ENCODE results near the gene FSHR.

The FSHR gene

GRCh38 chr2:49154140-49154539, at the start of gene FSHR:
Gene FSHR (minus strand): TSS chr2:49154515. CDS start chr2:49154417, 98 bp downstream.
- Mint-ChIP-seq H3K9me3 (ENCODE audit: low read depth) (peaks cover 9% of the 10 kb centered on the region), H3K36me3 (no peaks in the 10 kb centered on the region), H3K27ac (no peak within 1 kb of the TSS), H3K4me1 (ENCODE audit: low read depth) (no peaks in the 10 kb centered on the region), H3K27me3 (no peaks in the 10 kb centered on the region), H3K4me3 (no peak within 1 kb of the TSS)

- no peaks in the 10 kb centered on the region for H3K36me3 Mint-ChIP-seq
- no peaks in the 10 kb centered on the region for H3K9me3 Mint-ChIP-seq (ENCODE audit: low read depth)
- no peaks in the 10 kb centered on the region for H3K27me3 Mint-ChIP-seq
- H3K4me1 Mint-ChIP-seq (ENCODE audit: low read depth) = no peaks in the 10 kb centered on the region
- H3K4me3 Mint-ChIP-seq = no peak overlapping the region
- no peak overlapping the region for H3K27ac Mint-ChIP-seq
These were observed 45.0 kb upstream of the FSHR start for GRCh38 chr2:49199266-49199665.

DNA sequence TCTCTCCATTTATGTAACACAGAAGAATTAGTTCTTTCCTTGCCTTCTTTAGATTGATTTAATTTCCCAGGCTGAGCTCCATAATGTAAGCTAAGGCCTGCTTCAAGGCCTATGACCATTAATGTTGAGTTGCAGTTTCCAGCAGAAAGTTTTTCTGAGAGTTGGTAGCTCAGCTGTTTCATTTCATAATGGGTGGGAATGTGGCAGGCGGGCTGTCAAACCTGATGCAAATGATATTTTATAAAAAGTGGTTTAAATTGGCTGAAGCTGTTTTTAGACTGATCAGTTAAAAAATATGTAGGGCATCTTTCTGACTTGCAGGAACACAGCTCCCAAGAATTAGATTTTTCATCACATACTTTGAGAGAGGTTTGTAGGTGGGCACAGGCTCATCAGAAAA, 40.4 kb upstream of the FSHR start:
- H3K4me1 Mint-ChIP-seq (ENCODE audit: low read depth) = no peaks in the 10 kb centered on the region
- no peaks in the 10 kb centered on the region for H3K27me3 Mint-ChIP-seq
- H3K4me3 Mint-ChIP-seq = no peak overlapping the region
- H3K27ac Mint-ChIP-seq = no peak overlapping the region
- no peaks in the 10 kb centered on the region for H3K36me3 Mint-ChIP-seq
- peaks cover 4% of the 10 kb centered on the region for H3K9me3 Mint-ChIP-seq (ENCODE audit: low read depth)

- Mint-ChIP-seq H3K9me3 (ENCODE audit: low read depth) (peaks cover 4% of the 10 kb centered on the region), H3K4me3 (no peak overlapping the region), H3K27ac (no peak overlapping the region), H3K27me3 (no peaks in the 10 kb centered on the region), H3K36me3 (no peaks in the 10 kb centered on the region), H3K4me1 (ENCODE audit: low read depth) (no peaks in the 10 kb centered on the region)
These were observed 37.7 kb upstream of the FSHR start for GRCh38 chr2:49192036-49192435.

DNA sequence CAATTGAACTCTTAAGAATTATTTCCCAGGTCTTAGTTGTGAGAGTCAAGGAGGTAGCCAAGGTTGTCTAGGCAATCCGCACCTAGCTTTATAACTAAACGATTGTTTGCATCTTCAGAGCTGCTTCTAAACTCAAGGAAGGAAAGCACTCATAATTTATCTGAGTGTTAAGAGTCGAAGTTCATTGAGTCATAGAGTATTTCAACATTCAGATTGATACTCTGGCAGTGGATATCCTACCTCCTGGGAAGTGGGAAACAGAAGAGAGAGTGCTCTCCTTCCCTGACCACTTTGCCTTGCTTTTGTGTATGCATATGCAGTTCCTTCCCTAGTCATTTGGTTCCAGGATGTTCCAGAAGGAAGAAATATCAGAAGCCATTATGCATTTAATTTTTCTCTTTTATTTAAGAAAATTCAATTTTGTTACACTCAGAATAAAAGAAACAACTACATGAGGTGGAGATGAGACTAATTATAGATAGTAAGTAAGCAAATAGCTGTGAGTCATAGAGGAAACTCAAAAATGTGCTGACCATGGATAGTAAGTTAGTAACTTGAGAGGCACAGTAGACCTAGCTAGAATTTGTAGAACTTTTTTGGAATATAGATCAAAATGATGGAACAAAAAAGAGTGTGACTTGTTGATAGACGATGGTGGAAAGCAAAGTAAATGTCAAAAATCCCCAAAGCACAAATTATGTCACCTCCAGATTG, 35.4 kb upstream of the FSHR start:
- H3K36me3 Mint-ChIP-seq = no peaks in the 10 kb centered on the region
- H3K4me1 Mint-ChIP-seq (ENCODE audit: low read depth) = no peaks in the 10 kb centered on the region
- H3K27ac Mint-ChIP-seq = no peak overlapping the region
- no peak overlapping the region for H3K4me3 Mint-ChIP-seq
- H3K27me3 Mint-ChIP-seq = no peaks in the 10 kb centered on the region
- peaks cover 4% of the 10 kb centered on the region for H3K9me3 Mint-ChIP-seq (ENCODE audit: low read depth)

- Mint-ChIP-seq H3K4me1 (ENCODE audit: low read depth) (no peaks in the 10 kb centered on the region), H3K27ac (no peak overlapping the region), H3K27me3 (no peaks in the 10 kb centered on the region), H3K4me3 (no peak overlapping the region), H3K9me3 (ENCODE audit: low read depth) (no peaks in the 10 kb centered on the region), H3K36me3 (no peaks in the 10 kb centered on the region)
These were observed 31.8 kb upstream of the FSHR start for GRCh38 chr2:49186050-49186648.

GRCh38 chr2:49178656-49179055, 24.3 kb upstream of the FSHR start:
- Mint-ChIP-seq H3K27me3 (no peaks in the 10 kb centered on the region), H3K4me1 (ENCODE audit: low read depth) (no peaks in the 10 kb centered on the region), H3K27ac (no peak overlapping the region), H3K36me3 (no peaks in the 10 kb centered on the region), H3K9me3 (ENCODE audit: low read depth) (peaks cover 4% of the 10 kb centered on the region), H3K4me3 (no peak overlapping the region)

- Mint-ChIP-seq H3K9me3 (ENCODE audit: low read depth) (peaks cover 4% of the 10 kb centered on the region), H3K4me3 (no peak overlapping the region), H3K27me3 (no peaks in the 10 kb centered on the region), H3K36me3 (no peaks in the 10 kb centered on the region), H3K4me1 (ENCODE audit: low read depth) (no peaks in the 10 kb centered on the region), H3K27ac (no peak overlapping the region)
These were observed 22.9 kb upstream of the FSHR start for GRCh38 chr2:49177194-49177593.

DNA sequence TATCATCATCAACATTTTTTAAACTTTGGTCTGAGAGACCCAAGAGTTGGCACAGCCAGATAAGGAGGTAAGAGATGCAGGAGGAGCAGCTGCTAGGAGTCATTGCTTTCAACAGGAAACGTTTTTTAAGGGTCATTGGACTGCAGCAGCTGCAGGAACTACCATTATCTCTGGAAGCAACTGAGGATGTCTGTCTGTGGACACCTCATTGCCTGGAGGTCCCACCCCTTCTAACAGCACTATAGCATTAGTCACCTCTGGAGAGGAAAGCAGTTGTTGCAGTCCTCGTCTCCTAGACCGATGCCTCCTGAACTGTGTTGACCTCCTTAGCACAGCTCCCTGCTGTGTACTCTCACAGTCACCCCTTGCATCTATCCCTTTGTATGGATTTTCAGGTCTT, 21.5 kb upstream of the FSHR start:
- H3K4me1 Mint-ChIP-seq (ENCODE audit: low read depth) = no peaks in the 10 kb centered on the region
- no peak overlapping the region for H3K27ac Mint-ChIP-seq
- peaks cover 4% of the 10 kb centered on the region for H3K9me3 Mint-ChIP-seq (ENCODE audit: low read depth)

GRCh38 chr2:49174750-49175149, 20.4 kb upstream of the FSHR start:
- Mint-ChIP-seq H3K4me1 (ENCODE audit: low read depth) (no peaks in the 10 kb centered on the region), H3K27ac (no peak overlapping the region), H3K9me3 (ENCODE audit: low read depth) (peaks cover 4% of the 10 kb centered on the region), H3K36me3 (no peaks in the 10 kb centered on the region), H3K4me3 (no peak overlapping the region), H3K27me3 (no peaks in the 10 kb centered on the region)

More for the DNA sequence above, 21.5 kb upstream of the FSHR start:
- Mint-ChIP-seq H3K36me3 (no peaks in the 10 kb centered on the region), H3K4me3 (no peak overlapping the region), H3K27me3 (no peaks in the 10 kb centered on the region)

DNA sequence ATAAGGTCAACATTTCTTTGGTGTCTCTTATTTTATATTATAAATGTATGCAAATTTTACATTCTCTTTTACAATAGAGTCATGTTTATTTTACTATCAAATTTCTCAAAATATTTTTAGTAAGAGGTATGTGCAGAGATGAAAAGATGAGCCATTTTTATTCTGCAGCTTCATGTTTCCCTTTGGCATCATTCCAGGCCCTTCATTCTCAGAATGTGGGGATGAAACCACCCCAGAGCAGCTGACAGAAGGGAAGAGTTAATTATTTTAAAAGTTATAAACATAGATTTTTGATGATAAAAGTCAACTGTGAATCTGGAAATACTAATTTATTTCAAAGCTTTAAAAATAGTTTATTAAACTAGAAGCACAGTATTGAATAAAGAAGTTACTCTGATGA, 12.8 kb upstream of the FSHR start:
- Mint-ChIP-seq H3K27ac (no peak overlapping the region), H3K9me3 (ENCODE audit: low read depth) (no peaks in the 10 kb centered on the region), H3K4me1 (ENCODE audit: low read depth) (no peaks in the 10 kb centered on the region), H3K36me3 (no peaks in the 10 kb centered on the region), H3K27me3 (no peaks in the 10 kb centered on the region), H3K4me3 (no peak overlapping the region)

DNA sequence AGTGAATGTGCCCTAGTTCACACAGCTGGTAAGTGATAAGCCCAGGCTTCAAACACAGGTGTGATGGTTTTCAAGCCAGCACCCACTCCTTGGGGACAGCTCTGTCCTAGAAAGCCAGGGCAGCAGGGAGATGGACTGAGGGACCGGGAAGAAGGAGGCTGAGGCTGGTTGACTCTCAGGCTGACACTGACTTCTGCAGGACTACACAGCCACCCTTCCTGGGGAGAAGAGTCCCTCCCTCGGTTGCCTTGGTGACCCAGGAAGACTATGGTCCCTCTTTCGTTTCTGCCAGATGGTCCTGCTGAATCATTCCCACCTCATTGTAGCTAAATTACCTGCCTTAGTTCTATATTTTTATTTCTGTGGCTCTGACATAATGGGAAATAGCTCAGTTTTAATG, 11.3 kb upstream of the FSHR start:
- Mint-ChIP-seq H3K27ac (no peak overlapping the region), H3K4me3 (no peak overlapping the region), H3K36me3 (no peaks in the 10 kb centered on the region), H3K27me3 (no peaks in the 10 kb centered on the region), H3K9me3 (ENCODE audit: low read depth) (no peaks in the 10 kb centered on the region), H3K4me1 (ENCODE audit: low read depth) (no peaks in the 10 kb centered on the region)

DNA sequence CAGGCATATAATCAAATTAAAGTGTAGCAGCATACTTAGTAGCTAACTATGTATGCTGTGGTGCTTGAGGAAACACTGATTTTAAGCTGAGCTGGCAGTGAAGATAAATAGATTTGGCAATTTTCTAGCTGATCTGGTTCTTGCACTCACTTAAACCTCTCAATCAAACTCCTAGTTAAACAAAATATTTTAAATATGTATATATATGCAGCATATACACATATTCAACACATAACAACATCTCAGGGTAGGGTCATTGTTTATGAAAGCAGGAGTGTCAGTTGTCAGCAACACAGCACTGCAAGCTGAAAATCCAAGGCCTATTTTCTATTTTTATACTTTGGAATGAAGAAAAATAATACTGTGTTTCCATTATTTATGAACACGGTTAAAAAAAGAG, 10.4 kb upstream of the FSHR start:
- Mint-ChIP-seq H3K27me3 (no peaks in the 10 kb centered on the region), H3K4me3 (no peak overlapping the region), H3K9me3 (ENCODE audit: low read depth) (no peaks in the 10 kb centered on the region), H3K36me3 (no peaks in the 10 kb centered on the region), H3K4me1 (ENCODE audit: low read depth) (no peaks in the 10 kb centered on the region), H3K27ac (no peak overlapping the region)

DNA sequence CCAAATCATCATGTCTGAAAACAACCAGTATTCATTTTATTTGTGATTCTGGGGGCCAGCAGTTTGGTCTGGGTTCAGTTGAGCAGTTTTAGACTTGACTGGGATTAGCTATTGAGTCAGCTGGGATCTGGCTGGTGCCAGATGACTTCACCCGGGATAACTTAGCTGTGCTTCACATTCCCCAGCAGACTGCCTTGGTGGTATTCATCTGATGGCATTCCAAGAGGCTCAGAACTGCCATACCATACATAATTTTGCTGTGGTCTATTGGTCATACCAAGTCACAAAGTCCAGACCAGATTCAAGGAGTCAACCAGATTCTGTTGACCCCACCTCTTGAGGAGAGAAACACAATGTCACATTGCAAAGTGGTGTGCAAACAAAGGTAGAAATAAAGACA, 7.8 kb upstream of the FSHR start:
- Mint-ChIP-seq H3K36me3 (no peaks in the 10 kb centered on the region), H3K4me1 (ENCODE audit: low read depth) (no peaks in the 10 kb centered on the region), H3K9me3 (ENCODE audit: low read depth) (no peaks in the 10 kb centered on the region), H3K4me3 (no peak overlapping the region), H3K27me3 (no peaks in the 10 kb centered on the region), H3K27ac (no peak overlapping the region)

- H3K4me1 Mint-ChIP-seq (ENCODE audit: low read depth) = no peaks in the 10 kb centered on the region
- peaks cover 9% of the 10 kb centered on the region for H3K9me3 Mint-ChIP-seq (ENCODE audit: low read depth)
- H3K4me3 Mint-ChIP-seq = no peak overlapping the region
- no peaks in the 10 kb centered on the region for H3K27me3 Mint-ChIP-seq
- no peak overlapping the region for H3K27ac Mint-ChIP-seq
- no peaks in the 10 kb centered on the region for H3K36me3 Mint-ChIP-seq
These were observed 576 bp upstream of the FSHR start for GRCh38 chr2:49154891-49155290.

DNA sequence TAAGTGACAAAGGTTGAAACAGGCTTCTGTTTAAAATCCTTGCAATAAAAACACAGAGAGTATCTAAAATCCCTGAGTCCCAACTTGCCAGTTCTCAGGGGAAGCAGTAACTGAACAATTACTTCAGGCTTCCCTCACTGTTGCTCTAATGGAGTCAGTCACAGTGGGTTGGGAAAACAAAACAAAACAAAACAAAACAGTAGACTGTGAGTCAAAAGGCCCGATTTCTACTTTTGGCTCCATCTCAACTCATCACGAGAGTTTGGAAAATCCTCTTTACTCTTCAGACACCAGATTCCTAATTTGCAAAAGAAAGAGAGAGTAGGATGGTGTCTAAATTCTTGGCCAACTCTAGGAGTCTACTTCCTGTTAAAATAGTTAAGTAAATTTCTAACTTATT, 1.1 kb downstream of the FSHR start:
- no peak overlapping the region for H3K27ac Mint-ChIP-seq
- H3K27me3 Mint-ChIP-seq = no peaks in the 10 kb centered on the region
- no peak overlapping the region for H3K4me3 Mint-ChIP-seq
- H3K9me3 Mint-ChIP-seq (ENCODE audit: low read depth) = peaks cover 11% of the 10 kb centered on the region
- H3K36me3 Mint-ChIP-seq = no peaks in the 10 kb centered on the region
- H3K4me1 Mint-ChIP-seq (ENCODE audit: low read depth) = no peaks in the 10 kb centered on the region

All from activated naive CD8-positive, alpha-beta T cell (primary cell).